Breast epithelium (tissue), 4 donors: ENCODE measurements around the gene CEP164. TPM values are rescaled to one million over a fixed set of nuclear protein-coding genes. Genes with fewer than 3 reads are reported as not detected.

ENCODE experiments used
- DNase-seq, 2 donors: peaks; one replicate each; pipeline ENCODE4 v3.0.0-alpha.2; 2019; ENCODE audit warnings: low spot score in 2 of 2
- H3K27ac ChIP-seq, 2 donors: fragments of 200-600 bp; sonication (generic) in 1 of 2; one replicate each; pipeline ENCODE4 v1.5.1; 2016 to 2019; ENCODE audit warnings: mild to moderate bottlenecking in 1 of 2
- H3K27me3 ChIP-seq, 2 donors: fragments of 200-600 bp; sonication (generic) in 1 of 2; one replicate each; pipeline versions ENCODE4 v1.5.1 to v1.6.0; 2017 to 2019; ENCODE audit warnings: control low read depth in 1 of 2, mild to moderate bottlenecking in 1 of 2
- H3K36me3 ChIP-seq: fragments of 200-600 bp; one replicate; pipeline ENCODE4 v1.5.1; 2019
- H3K4me1 ChIP-seq, 2 donors: fragments of 200-600 bp; sonication (generic); one replicate each; pipeline ENCODE4 v1.5.1; 2016 to 2019; ENCODE audit warnings: control low read depth in 1 of 2
- H3K4me3 ChIP-seq, 3 donors: fragments of 200-600 bp; sonication (generic); 1 replicate in 2 of 3; 2 replicates in 1 of 3; pipeline ENCODE4 v1.5.1; 2016 to 2019; ENCODE audit warnings: mild to moderate bottlenecking in 3 of 3, moderate library complexity in 2 of 3
- H3K9me3 ChIP-seq, 2 donors: fragments of 200-600 bp; sonication (generic) in 1 of 2; one replicate each; pipeline ENCODE4 v1.5.1; 2016 to 2019; ENCODE audit warnings: control low read depth in 1 of 2
- POLR2A ChIP-seq: fragments of 450-650 bp; IDR thresholded peaks from one replicate; pipeline ENCODE4 v1.6.1; 2016; ENCODE audit warnings: antibody characterized with exemption, mild to moderate bottlenecking, moderate library complexity
- POLR2AphosphoS5 ChIP-seq, 3 donors: sonication (generic); formaldehyde crosslinking; IDR thresholded peaks; one replicate each; pipeline ENCODE4 v1.6.1; 2017; ENCODE audit warnings: antibody characterized with exemption in 3 of 3
- intact Hi-C: fragments of 100-400 bp; cut with DNase I; formaldehyde crosslinking; loops from one replicate; pipeline ENCODE4 v1.15.1; 2023; ENCODE audit warnings: low total_unique reads
- total RNA-seq, 3 donors: library from RNA; depleted of rRNA; stranded (reverse); fragments of >200 nt; gene quantifications; one replicate each; pipeline ENCODE4 v1.1.0, GENCODE V29; 2016
- TF ChIP-seq, protein P1 (sequence below), 3 donors: fragments of 450-650 bp; IDR thresholded peaks; one replicate each; pipeline ENCODE4 v1.5.1; 2016 to 2017; ENCODE audit warnings: antibody characterized with exemption in 3 of 3, mild to moderate bottlenecking in 3 of 3, moderate library complexity in 3 of 3

Gene CEP164
- total RNA-seq, 3 donors from 2014 or later = 14.9 to 32.6 (median 20.3) TPM

DNA sequence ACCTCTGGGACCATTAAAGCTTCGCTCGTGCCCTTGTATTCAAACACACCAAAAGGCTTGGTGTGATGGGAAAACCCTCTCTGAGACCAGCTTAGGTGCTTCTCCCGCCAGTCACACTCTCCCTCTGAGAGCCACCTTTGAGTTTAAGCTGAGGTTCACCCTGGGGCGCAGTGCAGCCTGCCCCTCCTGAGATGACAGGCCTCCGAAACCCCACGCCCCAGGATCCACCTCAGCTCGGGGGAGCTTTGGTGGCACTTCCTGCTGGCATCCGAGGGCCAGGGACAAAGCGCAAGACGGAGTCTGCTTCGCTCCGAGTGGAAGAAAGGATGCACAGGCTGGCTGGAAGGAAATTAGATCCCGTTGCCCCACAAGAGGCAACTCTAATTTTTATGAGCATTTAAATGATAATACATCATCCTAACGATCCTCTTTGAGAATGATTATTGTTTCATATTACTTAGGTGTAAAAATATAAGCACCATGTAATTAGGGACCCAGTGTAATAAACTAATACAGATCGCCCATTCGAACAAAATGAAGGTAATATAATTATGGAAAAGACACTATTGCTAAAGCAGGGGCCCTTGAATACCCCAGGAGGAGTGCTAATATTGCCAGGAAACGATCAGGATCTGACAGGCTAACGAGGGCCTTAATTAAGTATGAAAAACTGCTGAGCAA lies 134.7 kb downstream of the CEP164 start:
- no peaks in the 10 kb centered on the region for H3K36me3 ChIP-seq
- TF ChIP-seq, protein P1, sequence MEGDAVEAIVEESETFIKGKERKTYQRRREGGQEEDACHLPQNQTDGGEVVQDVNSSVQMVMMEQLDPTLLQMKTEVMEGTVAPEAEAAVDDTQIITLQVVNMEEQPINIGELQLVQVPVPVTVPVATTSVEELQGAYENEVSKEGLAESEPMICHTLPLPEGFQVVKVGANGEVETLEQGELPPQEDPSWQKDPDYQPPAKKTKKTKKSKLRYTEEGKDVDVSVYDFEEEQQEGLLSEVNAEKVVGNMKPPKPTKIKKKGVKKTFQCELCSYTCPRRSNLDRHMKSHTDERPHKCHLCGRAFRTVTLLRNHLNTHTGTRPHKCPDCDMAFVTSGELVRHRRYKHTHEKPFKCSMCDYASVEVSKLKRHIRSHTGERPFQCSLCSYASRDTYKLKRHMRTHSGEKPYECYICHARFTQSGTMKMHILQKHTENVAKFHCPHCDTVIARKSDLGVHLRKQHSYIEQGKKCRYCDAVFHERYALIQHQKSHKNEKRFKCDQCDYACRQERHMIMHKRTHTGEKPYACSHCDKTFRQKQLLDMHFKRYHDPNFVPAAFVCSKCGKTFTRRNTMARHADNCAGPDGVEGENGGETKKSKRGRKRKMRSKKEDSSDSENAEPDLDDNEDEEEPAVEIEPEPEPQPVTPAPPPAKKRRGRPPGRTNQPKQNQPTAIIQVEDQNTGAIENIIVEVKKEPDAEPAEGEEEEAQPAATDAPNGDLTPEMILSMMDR (IDR thresholded peaks at IDR 0.05) = no peak
- TF ChIP-seq POLR2AphosphoS5 (IDR thresholded peaks at IDR 0.05) (no peak), POLR2A (no peak)
- no peaks in the 10 kb centered on the region for H3K27me3 ChIP-seq
- no peaks in the 10 kb centered on the region for H3K9me3 ChIP-seq
- no peak overlapping the region for H3K27ac ChIP-seq
- no peaks in the 10 kb centered on the region for H3K4me1 ChIP-seq
- intact Hi-C loops = no loop called here
- no peak overlapping the region for H3K4me3 ChIP-seq
- no peak for DNase-seq

DNA sequence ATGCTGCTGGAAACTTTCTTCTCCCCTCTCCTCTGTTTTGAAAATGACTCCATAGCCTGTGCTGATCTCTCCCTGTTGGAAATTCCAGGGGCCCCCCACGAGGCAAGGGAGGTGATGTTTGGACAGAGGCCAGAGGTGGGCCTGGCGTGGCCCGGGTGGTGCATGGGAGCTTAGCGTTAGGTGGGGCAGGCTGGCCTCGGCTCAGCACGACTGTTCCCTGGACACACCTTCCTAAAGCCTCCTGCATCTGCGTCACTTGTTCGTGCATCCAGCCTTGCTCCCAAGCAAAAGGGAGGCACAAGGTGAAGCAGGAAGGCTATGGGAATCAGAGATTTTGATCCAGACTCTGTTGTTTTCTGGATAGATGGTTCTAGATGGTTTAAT lies 135.2 kb downstream of the CEP164 start:
- Histone ChIP-seq H3K9me3 (no peaks in the 10 kb centered on the region), H3K27me3 (no peaks in the 10 kb centered on the region), H3K4me3 (no peak overlapping the region), H3K4me1 (no peaks in the 10 kb centered on the region), H3K36me3 (no peaks in the 10 kb centered on the region), H3K27ac (no peak overlapping the region)
- TF ChIP-seq POLR2AphosphoS5 (IDR thresholded peaks at IDR 0.05) (no peak), POLR2A (no peak)
- TF ChIP-seq, protein P1 (IDR thresholded peaks at IDR 0.05) = no peak
- DNase-seq = no peak
- intact Hi-C loops = no loop called here

Other genes starting within 250 kb of the CEP164 start
- 100 to 1,000 TPM in 1 of 3 donors, 10 to 100 TPM in 2; 26.9 to 110 (median 57.0) TPM for gene SIK3, start 229.4 kb upstream of the CEP164 start, total RNA-seq
- 10 to 100 TPM; 76.8 to 92.2 (median 86.2) TPM for gene PAFAH1B2, start 183.6 kb upstream of the CEP164 start, total RNA-seq
- gene SIDT2, start 149.1 kb upstream of the CEP164 start, total RNA-seq = 10 to 100 TPM; 45.2 to 86.7 (median 49.5) TPM
- gene TAGLN, start 128.5 kb upstream of the CEP164 start, total RNA-seq = 1,000 to 10,000 TPM in 2 of 3 donors, 100 to 1,000 TPM in 1; 602 to 1,663 (median 1,380) TPM
- gene PCSK7, start 95.8 kb upstream of the CEP164 start, total RNA-seq = 10 to 100 TPM; 43.2 to 51.5 (median 44.2) TPM
- gene RNF214, start 95.2 kb upstream of the CEP164 start, total RNA-seq = 10 to 100 TPM; 12.3 to 13.3 (median 12.5) TPM
- 1 to 10 TPM; 5.9 to 8.9 (median 6.6) TPM for gene BACE1-AS, start 36.5 kb upstream of the CEP164 start, total RNA-seq
- gene BACE1, start 11.6 kb upstream of the CEP164 start, total RNA-seq = 10 to 100 TPM; 17.4 to 26.9 (median 17.9) TPM